ENCODE data around the gene CBX6. TPM values are rescaled to one million over a fixed set of nuclear protein-coding genes. Genes with fewer than 3 reads are reported as not detected.

The CBX6 gene
- polyA plus RNA-seq, 1 donor (not counting 4 experiments of a cell fraction or from before 2014, with no cell fraction given), result 4.1 TPM

- dilution Hi-C loops (cut with MboI; ENCODE audit: extremely low pct_ligation_motif_present, low sequenced_read_pairs), result no loop called here
These were observed 29.4 kb downstream of the CBX6 start for GRCh38 chr22:38842512-38843200.

GRCh38 chr22:38841635-38842034, 30.4 kb downstream of the CBX6 start:
- no peak for FAIRE-seq
- no peak for TF ChIP-seq EZH2 (IDR thresholded peaks at IDR 0.05; ENCODE audit: low read length)
- TF ChIP-seq CTCF (optimal IDR thresholded peaks at IDR 0.05 in 1 of 3, IDR thresholded peaks at IDR 0.05 in 1 of 3, conservative IDR thresholded peaks at IDR 0.05 in 1 of 3; ENCODE audit: extremely low read depth in 1 of 3, insufficient read depth in 2 of 3, low read length in 3 of 3), result no peak
- H3K9me1 ChIP-seq (ENCODE audit: control insufficient read depth, extremely low read depth, insufficient read depth, low read length), result no peaks in the 10 kb centered on the region
- peaks cover 58% of the 10 kb centered on the region for H3K27me3 ChIP-seq (ENCODE audit: control insufficient read depth, extremely low read depth, insufficient read depth, low read length)
- H4K20me1 ChIP-seq (ENCODE audit: control insufficient read depth, extremely low read depth, insufficient read depth, low read length), result peaks cover 8% of the 10 kb centered on the region
- H3K4me3 ChIP-seq (ENCODE audit: control insufficient read depth in 2 of 3, extremely low read depth in 1 of 3, insufficient read depth in 2 of 3, low read depth in 1 of 3, low read length in 3 of 3), result no peak overlapping the region
- H3K9me3 ChIP-seq (ENCODE audit: control insufficient read depth, low read depth, low read length), result no peaks in the 10 kb centered on the region
- H3K9ac ChIP-seq (ENCODE audit: control insufficient read depth, extremely low read depth, insufficient read depth, low read length), result no peak overlapping the region
- dilution Hi-C loops (cut with MboI; ENCODE audit: extremely low pct_ligation_motif_present, low sequenced_read_pairs), result no loop called here
- H3K4me2 ChIP-seq (ENCODE audit: control insufficient read depth, extremely low read depth, insufficient read depth, low read depth, low read length), result no peak overlapping the region
- no peaks in the 10 kb centered on the region for H3K79me2 ChIP-seq (ENCODE audit: control insufficient read depth, insufficient read depth, low read length)
- no peak overlapping the region for H3K27ac ChIP-seq (ENCODE audit: control insufficient read depth, insufficient read depth, low read length)
- peaks cover 3% of the 10 kb centered on the region for H3K4me1 ChIP-seq (ENCODE audit: control insufficient read depth, extremely low read depth, insufficient read depth, low read length)
- H3K36me3 ChIP-seq (ENCODE audit: control insufficient read depth in 2 of 2, extremely low read depth in 1 of 2, insufficient read depth in 2 of 2, low read length in 2 of 2), result no peaks in the 10 kb centered on the region
- DNase-seq (ENCODE audit: low read depth, low spot score), result no peak
- H2AFZ ChIP-seq (ENCODE audit: control insufficient read depth, low read length), result no peak overlapping the region

More at GRCh38 chr22:38842512-38843200, 29.4 kb downstream of the CBX6 start:
- Histone ChIP-seq H3K4me2 (ENCODE audit: control insufficient read depth, extremely low read depth, insufficient read depth, low read depth, low read length) (no peak overlapping the region), H3K9ac (ENCODE audit: control insufficient read depth, extremely low read depth, insufficient read depth, low read length) (no peak overlapping the region), H3K36me3 (ENCODE audit: control insufficient read depth in 2 of 2, extremely low read depth in 1 of 2, insufficient read depth in 2 of 2, low read length in 2 of 2) (no peaks in the 10 kb centered on the region), H2AFZ (ENCODE audit: control insufficient read depth, low read length) (no peak overlapping the region), H3K9me3 (ENCODE audit: control insufficient read depth, low read depth, low read length) (no peaks in the 10 kb centered on the region), H4K20me1 (ENCODE audit: control insufficient read depth, extremely low read depth, insufficient read depth, low read length) (peaks cover 8% of the 10 kb centered on the region), H3K4me3 (ENCODE audit: control insufficient read depth in 2 of 3, extremely low read depth in 1 of 3, insufficient read depth in 2 of 3, low read depth in 1 of 3, low read length in 3 of 3) (no peak overlapping the region), H3K27me3 (ENCODE audit: control insufficient read depth, extremely low read depth, insufficient read depth, low read length) (peaks cover 58% of the 10 kb centered on the region), H3K27ac (ENCODE audit: control insufficient read depth, insufficient read depth, low read length) (no peak overlapping the region), H3K4me1 (ENCODE audit: control insufficient read depth, extremely low read depth, insufficient read depth, low read length) (peaks cover 3% of the 10 kb centered on the region), H3K79me2 (ENCODE audit: control insufficient read depth, insufficient read depth, low read length) (no peaks in the 10 kb centered on the region), H3K9me1 (ENCODE audit: control insufficient read depth, extremely low read depth, insufficient read depth, low read length) (no peaks in the 10 kb centered on the region)
- FAIRE-seq (no peak), DNase-seq (ENCODE audit: low read depth, low spot score) (no peak)
- no peak for TF ChIP-seq EZH2 (IDR thresholded peaks at IDR 0.05; ENCODE audit: low read length)
- TF ChIP-seq CTCF (optimal IDR thresholded peaks at IDR 0.05 in 1 of 3, IDR thresholded peaks at IDR 0.05 in 1 of 3, conservative IDR thresholded peaks at IDR 0.05 in 1 of 3; ENCODE audit: extremely low read depth in 1 of 3, insufficient read depth in 2 of 3, low read length in 3 of 3), result no peak
